IPS-15b (cell line): ENCODE measurements around the gene PITRM1.

ENCODE experiments used
- H3K27me3 ChIP-seq: one replicate; pipeline ENCODE4 v1.6.1; 2013; ENCODE audit warnings: low read length; ENCODE audit not compliant: control insufficient read depth, insufficient read depth
- H3K36me3 ChIP-seq: one replicate; pipeline ENCODE4 v1.6.1; 2013; ENCODE audit warnings: low read length; ENCODE audit not compliant: control insufficient read depth, insufficient read depth
- H3K4me1 ChIP-seq: one replicate; pipeline ENCODE4 v1.6.1; 2013; ENCODE audit warnings: mild to moderate bottlenecking, low read length; ENCODE audit not compliant: control insufficient read depth, insufficient read depth
- H3K4me3 ChIP-seq: one replicate; pipeline ENCODE4 v1.5.1; 2013; ENCODE audit warnings: low read depth, low read length
- H3K9ac ChIP-seq: one replicate; pipeline ENCODE4 v1.6.1; 2013; ENCODE audit warnings: low read depth, mild to moderate bottlenecking, low read length
- H3K9me3 ChIP-seq: one replicate; pipeline ENCODE4 v1.6.1; 2013; ENCODE audit warnings: mild to moderate bottlenecking, low read length; ENCODE audit not compliant: control insufficient read depth, insufficient read depth

Gene PITRM1

GRCh38 chr10:3154666-3155065, 17.9 kb downstream of the PITRM1 start:
- no peak overlapping the region for H3K9ac ChIP-seq
- no peaks in the 10 kb centered on the region for H3K27me3 ChIP-seq
- no peaks in the 10 kb centered on the region for H3K9me3 ChIP-seq
- H3K4me3 ChIP-seq = no peak overlapping the region
- H3K4me1 ChIP-seq = no peaks in the 10 kb centered on the region
- peaks cover 22% of the 10 kb centered on the region for H3K36me3 ChIP-seq

GRCh38 chr10:3152566-3152935, 20.0 kb downstream of the PITRM1 start:
- H3K9me3 ChIP-seq = no peaks in the 10 kb centered on the region
- peaks cover 17% of the 10 kb centered on the region for H3K36me3 ChIP-seq
- no peak overlapping the region for H3K9ac ChIP-seq

GRCh38 chr10:3151889-3152565, 20.6 kb downstream of the PITRM1 start:
- Histone ChIP-seq H3K9ac (no peak overlapping the region), H3K4me1 (no peaks in the 10 kb centered on the region), H3K4me3 (no peak overlapping the region), H3K27me3 (no peaks in the 10 kb centered on the region), H3K36me3 (peaks cover 16% of the 10 kb centered on the region), H3K9me3 (no peaks in the 10 kb centered on the region)

More at GRCh38 chr10:3152566-3152935, 20.0 kb downstream of the PITRM1 start:
- Histone ChIP-seq H3K4me1 (no peaks in the 10 kb centered on the region), H3K27me3 (no peaks in the 10 kb centered on the region), H3K4me3 (no peak overlapping the region)

GRCh38 chr10:3150961-3151360, 21.6 kb downstream of the PITRM1 start:
- no peak overlapping the region for H3K9ac ChIP-seq
- H3K27me3 ChIP-seq = no peaks in the 10 kb centered on the region
- no peaks in the 10 kb centered on the region for H3K9me3 ChIP-seq
- H3K4me1 ChIP-seq = no peaks in the 10 kb centered on the region
- H3K36me3 ChIP-seq = peaks cover 16% of the 10 kb centered on the region
- no peak overlapping the region for H3K4me3 ChIP-seq

GRCh38 chr10:3150366-3150765, 22.2 kb downstream of the PITRM1 start:
- no peak overlapping the region for H3K9ac ChIP-seq
- no peak overlapping the region for H3K4me3 ChIP-seq
- peaks cover 17% of the 10 kb centered on the region for H3K36me3 ChIP-seq
- H3K27me3 ChIP-seq = no peaks in the 10 kb centered on the region
- no peaks in the 10 kb centered on the region for H3K9me3 ChIP-seq
- H3K4me1 ChIP-seq = no peaks in the 10 kb centered on the region

GRCh38 chr10:3149918-3150317, 22.7 kb downstream of the PITRM1 start:
- no peak overlapping the region for H3K4me3 ChIP-seq
- H3K27me3 ChIP-seq = no peaks in the 10 kb centered on the region
- H3K9ac ChIP-seq = no peak overlapping the region
- no peaks in the 10 kb centered on the region for H3K4me1 ChIP-seq
- no peaks in the 10 kb centered on the region for H3K9me3 ChIP-seq
- peaks cover 20% of the 10 kb centered on the region for H3K36me3 ChIP-seq

GRCh38 chr10:3148994-3149393, 23.6 kb downstream of the PITRM1 start:
- no peaks in the 10 kb centered on the region for H3K4me1 ChIP-seq
- no peak overlapping the region for H3K4me3 ChIP-seq
- H3K27me3 ChIP-seq = no peaks in the 10 kb centered on the region
- no peaks in the 10 kb centered on the region for H3K9me3 ChIP-seq
- no peak overlapping the region for H3K9ac ChIP-seq
- peaks cover 20% of the 10 kb centered on the region for H3K36me3 ChIP-seq

- H3K36me3 ChIP-seq = peaks cover 29% of the 10 kb centered on the region
- no peaks in the 10 kb centered on the region for H3K4me1 ChIP-seq
- H3K27me3 ChIP-seq = no peaks in the 10 kb centered on the region
- no peak overlapping the region for H3K4me3 ChIP-seq
- no peak overlapping the region for H3K9ac ChIP-seq
- no peaks in the 10 kb centered on the region for H3K9me3 ChIP-seq
These were observed 24.5 kb downstream of the PITRM1 start for GRCh38 chr10:3148041-3148440.

- H3K36me3 ChIP-seq = peaks cover 34% of the 10 kb centered on the region
These were observed 25.3 kb downstream of the PITRM1 start for GRCh38 chr10:3147117-3147820.

GRCh38 chr10:3146289-3146688, 26.3 kb downstream of the PITRM1 start:
- H3K36me3 ChIP-seq = peaks cover 36% of the 10 kb centered on the region

More at GRCh38 chr10:3147117-3147820, 25.3 kb downstream of the PITRM1 start:
- Histone ChIP-seq H3K27me3 (no peaks in the 10 kb centered on the region), H3K9me3 (no peaks in the 10 kb centered on the region), H3K4me3 (no peak overlapping the region), H3K9ac (no peak overlapping the region), H3K4me1 (no peaks in the 10 kb centered on the region)

GRCh38 chr10:3145366-3145765, 27.2 kb downstream of the PITRM1 start:
- Histone ChIP-seq H3K4me1 (no peaks in the 10 kb centered on the region), H3K27me3 (no peaks in the 10 kb centered on the region), H3K9me3 (no peaks in the 10 kb centered on the region), H3K36me3 (peaks cover 34% of the 10 kb centered on the region), H3K9ac (no peak overlapping the region), H3K4me3 (no peak overlapping the region)

More at GRCh38 chr10:3146289-3146688, 26.3 kb downstream of the PITRM1 start:
- no peaks in the 10 kb centered on the region for H3K27me3 ChIP-seq
- H3K4me1 ChIP-seq = no peaks in the 10 kb centered on the region
- H3K9me3 ChIP-seq = no peaks in the 10 kb centered on the region
- no peak overlapping the region for H3K4me3 ChIP-seq
- H3K9ac ChIP-seq = no peak overlapping the region

- Histone ChIP-seq H3K9me3 (no peaks in the 10 kb centered on the region), H3K36me3 (peaks cover 40% of the 10 kb centered on the region)
These were observed 28.7 kb downstream of the PITRM1 start for GRCh38 chr10:3143791-3144434.

More at GRCh38 chr10:3143791-3144434, 28.7 kb downstream of the PITRM1 start:
- Histone ChIP-seq H3K9ac (no peak overlapping the region), H3K27me3 (no peaks in the 10 kb centered on the region), H3K4me3 (no peak overlapping the region), H3K4me1 (no peaks in the 10 kb centered on the region)
